ENCODE data around the gene METTL25B. TPM values are rescaled to one million over a fixed set of nuclear protein-coding genes. Genes with fewer than 3 reads are reported as not detected.

The METTL25B gene
- total RNA-seq (2014; rRNA removed; shearing (Covaris generic)) (12.9 and 18.3 TPM in 2 replicates), polyA plus RNA-seq (2016; fragmentation: Nextera tagmentation; extraction: Ambion mirVana) (18.1 and 21.1 TPM in 2 replicates)
- long read RNA-seq, partial matches to known transcripts, result 1 of 6 reads
- long read RNA-seq, other reads (novel, unspliced or antisense), result 3 of 6 reads

DNA sequence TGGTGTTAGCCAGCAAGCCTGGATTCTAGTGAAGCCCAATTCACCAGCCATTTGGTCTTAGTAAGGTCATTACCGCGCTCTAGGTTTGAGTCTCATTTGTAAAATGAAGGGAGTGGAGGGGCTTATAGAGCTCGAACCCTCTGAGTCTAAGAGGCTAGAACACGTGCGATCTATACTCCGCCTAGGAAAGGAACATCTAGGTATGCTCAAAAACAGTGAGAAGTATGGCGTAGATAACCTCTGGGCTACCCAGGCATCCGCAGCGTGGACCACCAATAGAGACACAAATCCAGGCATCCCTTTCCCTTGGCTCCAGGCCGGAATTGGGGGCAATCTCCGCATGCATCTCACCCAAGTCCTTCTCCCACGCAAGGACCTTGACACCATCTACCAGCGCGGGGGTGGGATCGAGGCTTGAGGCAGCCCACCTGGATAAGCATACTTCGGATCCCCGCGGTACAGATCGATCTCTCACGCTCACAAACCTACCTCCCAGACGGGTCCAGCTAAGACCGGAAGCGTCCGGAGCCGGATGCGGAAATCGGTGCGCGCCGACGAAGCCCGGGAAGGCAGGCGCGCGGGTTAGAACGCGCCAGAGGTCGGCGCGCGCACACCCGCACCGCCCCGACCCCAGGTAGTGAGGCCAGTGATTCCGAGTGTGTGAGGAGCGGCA is at the start of gene METTL25B:
Gene METTL25B (plus strand): TSS at position 544 of the 673 bp plus-strand sequence. CDS start 636 bp downstream, outside the sequence.
- peak within 1 kb of the TSS; percentile 97 for H3K27ac Mint-ChIP-seq
- Histone ChIP-seq H3K9me2 (ENCODE audit: insufficient read depth) (no peaks in the 10 kb centered on the region), H3K4me3 (peak within 1 kb of the TSS; percentile 96), H4K20me1 (replicated peaks; ENCODE audit: insufficient read depth) (peaks cover 38% of the 10 kb centered on the region), H3F3A (replicated peaks; ENCODE audit: low read depth) (peaks cover 34% of the 10 kb centered on the region; the same call in 1 of the 2 replicates), H3K27ac (ENCODE audit: low read depth) (peak within 1 kb of the TSS; percentile 90), H3K36me3 (ENCODE audit: insufficient read depth) (peaks cover 14% of the 10 kb centered on the region), H3K4me1 (ENCODE audit: insufficient read depth) (peaks cover 28% of the 10 kb centered on the region), H3K79me2 (replicated peaks; ENCODE audit: insufficient read depth) (peaks cover 64% of the 10 kb centered on the region), H3K4me2 (peak within 1 kb of the TSS; percentile 95), H2AFZ (peak within 1 kb of the TSS; percentile 64; the same call in 1 of the 2 replicates), H3K27me3 (ENCODE audit: insufficient read depth) (no peaks in the 10 kb centered on the region)
- TF ChIP-seq CREB1 (CRISPR knock-in tag; IDR thresholded peaks at IDR 0.05; ENCODE audit: low read depth), result peak; percentile 52
- no peak for TF ChIP-seq STAT1 (IDR thresholded peaks at IDR 0.05; ENCODE audit: unreplicated experiment)
- TF ChIP-seq ZNF331 (CRISPR knock-in tag; IDR thresholded peaks at IDR 0.05; ENCODE audit: low read depth), result no peak
- TF ChIP-seq EZH2phosphoT487 (IDR thresholded peaks at IDR 0.05; ENCODE audit: unreplicated experiment), result no peak
- peak; percentile 61; the same call in 1 of the 2 replicates for TF ChIP-seq POLR2AphosphoS5 (IDR thresholded peaks at IDR 0.05; ENCODE audit: low read depth)
- TF ChIP-seq JUNB (IDR thresholded peaks at IDR 0.05; ENCODE audit: unreplicated experiment), result no peak
- no peak for TF ChIP-seq NANOG (IDR thresholded peaks at IDR 0.05; ENCODE audit: borderline replicate concordance)
- TF ChIP-seq ZNF114 (CRISPR knock-in tag; IDR thresholded peaks at IDR 0.05), result no peak
- TF ChIP-seq ZNF462 (CRISPR knock-in tag; IDR thresholded peaks at IDR 0.05), result no peak
- TF ChIP-seq, protein P1, sequence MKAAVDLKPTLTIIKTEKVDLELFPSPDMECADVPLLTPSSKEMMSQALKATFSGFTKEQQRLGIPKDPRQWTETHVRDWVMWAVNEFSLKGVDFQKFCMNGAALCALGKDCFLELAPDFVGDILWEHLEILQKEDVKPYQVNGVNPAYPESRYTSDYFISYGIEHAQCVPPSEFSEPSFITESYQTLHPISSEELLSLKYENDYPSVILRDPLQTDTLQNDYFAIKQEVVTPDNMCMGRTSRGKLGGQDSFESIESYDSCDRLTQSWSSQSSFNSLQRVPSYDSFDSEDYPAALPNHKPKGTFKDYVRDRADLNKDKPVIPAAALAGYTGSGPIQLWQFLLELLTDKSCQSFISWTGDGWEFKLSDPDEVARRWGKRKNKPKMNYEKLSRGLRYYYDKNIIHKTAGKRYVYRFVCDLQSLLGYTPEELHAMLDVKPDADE (IDR thresholded peaks at IDR 0.05), result no peak
- TF ChIP-seq EZH2 (IDR thresholded peaks at IDR 0.05; ENCODE audit: low read depth, unreplicated experiment), result no peak
- DNase-seq (ENCODE audit: low spot score) (peak; percentile 93), ATAC-seq (peak; percentile 75)
- peaks cover 13% of the 10 kb centered on the region for H3K4me1 Mint-ChIP-seq
- no peaks in the 10 kb centered on the region for H3K9me3 Mint-ChIP-seq
- H3K36me3 Mint-ChIP-seq (ENCODE audit: low read depth), result peaks cover 21% of the 10 kb centered on the region
- no peak within 1 kb of the TSS; the same call in 2 of the 3 replicates for H3K4me3 Mint-ChIP-seq
- H3K27me3 Mint-ChIP-seq (ENCODE audit: insufficient read depth, low read depth, poor library complexity), result peaks cover 5% of the 10 kb centered on the region

Data from GM23338 (cell line).